NOMO-1 treated with DMSO at 0.1 percent for 48 hours (cell line): ENCODE data around the gene BABAM1.
"Not testable (repeated sequence)": the region's sequence is repeated elsewhere in the genome, so short reads cannot be mapped to it uniquely, and the experiment has no call there.

Experiments
- DNase-seq: peaks from one replicate; lab custom pipeline; 2025; ENCODE audit not compliant: unreplicated experiment; lab: John Stamatoyannopoulos, UW

BABAM1 gene

GRCh38 chr19:17266589-17266974 is 661 bp upstream of the BABAM1 start:
- DNase-seq: peak; percentile 72

GRCh38 chr19:17268754-17269153 is 1.5 kb downstream of the BABAM1 start:
- no peak for DNase-seq

DNA sequence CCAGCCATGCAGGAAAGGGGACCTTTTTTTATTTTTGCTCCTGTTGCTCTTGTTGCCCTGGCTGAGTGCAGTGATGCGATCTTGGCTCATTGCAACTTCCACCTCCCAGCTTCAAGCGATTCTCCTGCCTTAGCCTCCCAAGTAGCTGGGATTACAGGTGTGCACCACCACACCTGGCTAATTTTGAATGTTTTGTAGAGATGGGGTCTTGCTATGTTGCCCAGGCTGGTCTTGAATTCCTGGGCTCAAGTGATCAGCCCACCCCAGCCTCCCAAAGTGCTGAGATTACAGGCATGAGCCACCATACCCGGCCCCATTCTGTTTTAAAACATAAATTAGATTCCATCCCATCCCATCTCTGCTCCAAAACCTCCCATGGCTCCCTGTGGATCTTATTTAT is 7.6 kb downstream of the BABAM1 start:
- DNase-seq: not testable (repeated sequence)

GRCh38 chr19:17275441-17276175 is 8.4 kb downstream of the BABAM1 start:
- DNase-seq: no peak

DNA sequence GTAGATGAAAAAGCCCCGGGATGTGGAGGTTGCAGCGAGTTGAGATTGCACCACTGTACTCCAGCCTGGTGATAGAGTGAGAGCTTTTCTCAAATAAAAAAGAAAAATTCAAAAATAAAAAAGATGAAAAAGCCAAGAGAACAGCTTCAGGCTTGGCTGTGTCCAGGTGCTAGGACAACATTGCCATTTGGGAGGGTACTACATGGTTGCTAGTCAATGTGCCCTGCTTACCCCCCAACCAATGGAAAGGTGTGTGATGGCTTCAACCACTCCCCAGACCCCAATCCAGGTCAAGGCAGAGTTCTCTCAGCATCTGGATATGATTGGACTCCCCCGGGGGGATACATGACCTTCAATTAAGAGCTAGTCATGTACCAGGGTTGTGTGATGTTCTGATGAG is 12.2 kb downstream of the BABAM1 start:
- no peak for DNase-seq

DNA sequence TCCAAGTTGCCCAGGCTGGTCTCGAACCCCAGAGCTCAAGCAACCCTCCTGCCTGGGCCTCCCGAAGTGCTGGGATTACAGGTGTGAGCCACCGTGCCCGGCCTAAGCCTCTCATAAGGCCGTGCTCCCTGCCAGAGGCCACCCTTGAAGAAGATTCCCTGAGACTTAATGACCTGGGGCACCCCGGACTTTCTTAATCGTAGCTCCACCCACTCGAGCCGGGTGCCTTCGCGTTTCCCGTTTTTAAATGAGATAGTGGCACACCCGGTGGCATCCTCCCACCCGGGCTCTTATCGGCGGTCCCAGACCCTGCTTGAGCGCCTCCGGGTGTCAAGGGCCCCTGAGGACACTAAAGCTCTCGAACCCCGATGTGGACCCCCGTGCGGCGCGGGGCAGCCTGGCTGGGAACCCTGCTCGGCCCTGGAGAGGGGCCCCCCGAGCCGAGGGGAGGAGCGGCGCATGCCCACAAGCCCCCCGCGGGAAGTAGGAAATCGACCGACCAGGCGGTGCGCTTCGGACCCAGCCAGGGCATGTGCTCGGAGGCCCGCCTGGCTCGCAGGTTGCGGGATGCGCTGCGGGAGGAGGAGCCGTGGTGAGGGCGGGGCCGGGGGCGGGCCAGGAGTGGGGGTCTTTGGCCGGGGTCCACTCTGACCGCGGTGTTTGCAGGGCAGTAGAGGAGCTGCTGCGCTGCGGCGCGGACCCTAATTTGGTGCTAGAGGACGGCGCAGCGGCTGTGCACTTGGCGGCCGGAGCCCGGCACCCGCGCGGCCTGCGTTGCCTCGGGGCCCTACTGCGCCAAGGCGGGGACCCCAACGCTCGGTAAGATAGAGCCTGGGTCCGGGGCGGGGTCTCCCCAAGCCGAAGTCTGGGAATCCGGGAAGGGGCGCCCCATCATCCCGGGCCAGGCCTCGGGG is 14.4 kb downstream of the BABAM1 start, which contains the start of gene ANKLE1:
ANKLE1 (plus strand) TSS at position 511 of the 914 bp plus-strand sequence; CDS start at position 531, 20 bp downstream.
- peak; percentile 29 for DNase-seq

DNA sequence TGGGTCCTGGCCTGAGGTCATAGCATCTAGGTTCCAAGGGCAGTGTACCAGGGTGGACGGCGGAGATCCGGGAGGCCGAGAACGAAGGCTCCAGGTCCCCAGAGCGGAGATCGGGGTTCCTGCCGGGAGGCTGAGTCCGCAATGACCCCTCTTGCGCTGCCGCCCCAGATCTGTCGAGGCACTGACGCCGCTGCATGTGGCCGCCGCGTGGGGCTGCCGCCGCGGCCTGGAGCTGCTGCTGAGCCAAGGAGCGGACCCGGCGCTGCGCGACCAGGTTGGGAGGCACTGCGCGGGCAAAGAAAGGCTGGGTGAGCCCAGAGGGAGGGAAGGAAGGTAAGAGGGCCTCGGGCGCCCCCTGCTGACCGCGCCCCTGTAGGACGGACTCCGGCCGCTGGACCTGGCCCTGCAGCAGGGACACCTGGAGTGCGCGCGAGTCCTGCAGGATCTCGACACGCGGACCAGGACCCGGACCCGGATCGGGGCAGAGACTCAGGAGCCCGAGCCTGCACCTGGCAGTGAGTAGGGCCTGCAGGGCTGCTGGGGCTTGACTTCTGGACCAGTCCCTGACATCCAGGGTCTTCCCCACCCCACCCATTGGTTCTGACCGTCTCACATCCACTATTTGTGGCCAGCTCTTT is 15.4 kb downstream of the BABAM1 start:
- peak; percentile 87 for DNase-seq

GRCh38 chr19:17283504-17283996 is 16.3 kb downstream of the BABAM1 start:
- DNase-seq: no peak

- no peak for DNase-seq
Measured at GRCh38 chr19:17285415-17286135, 18.3 kb downstream of the BABAM1 start.

- no peak for DNase-seq
Measured at GRCh38 chr19:17286263-17286662, 19.0 kb downstream of the BABAM1 start.

DNA sequence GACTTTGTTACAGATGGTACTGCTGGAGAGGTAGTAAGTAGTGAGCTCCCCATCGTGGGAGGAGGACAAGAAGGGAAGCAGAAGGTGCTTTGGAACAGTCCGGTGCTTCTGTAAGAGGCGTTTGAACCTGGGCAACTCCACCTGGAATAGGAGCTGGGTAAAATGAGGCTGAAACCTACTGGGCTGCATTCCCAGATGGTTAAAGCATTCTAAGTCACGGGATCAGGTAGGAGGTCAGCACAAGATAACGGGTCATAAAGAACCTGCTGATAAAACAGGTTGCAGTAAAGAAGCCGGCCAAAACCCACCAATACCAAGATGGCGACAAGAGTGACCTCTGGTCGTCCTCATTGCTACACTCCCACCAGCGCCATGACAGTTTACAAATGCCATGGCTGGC is 19.5 kb downstream of the BABAM1 start:
- no peak for DNase-seq

DNA sequence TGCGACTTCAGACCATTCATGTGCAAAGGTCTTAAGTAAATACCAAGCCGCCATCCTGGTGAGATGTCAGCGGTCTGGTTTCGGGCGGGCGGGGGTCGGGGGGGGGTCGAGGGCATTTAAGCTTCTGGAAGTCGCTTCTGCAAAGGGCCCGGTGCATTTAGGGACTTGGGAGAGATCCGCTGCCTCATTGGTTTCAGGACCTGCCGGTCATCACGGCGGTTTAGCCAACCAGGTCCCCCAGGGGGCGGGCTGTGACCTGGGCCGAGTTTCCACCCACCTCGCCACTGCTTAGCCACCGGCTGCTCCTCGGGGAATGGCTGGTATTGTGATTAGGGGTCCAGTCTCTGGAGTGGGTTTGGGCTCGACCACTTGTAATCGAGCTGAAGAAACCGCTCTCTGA is 22.2 kb downstream of the BABAM1 start:
- no peak for DNase-seq

DNA sequence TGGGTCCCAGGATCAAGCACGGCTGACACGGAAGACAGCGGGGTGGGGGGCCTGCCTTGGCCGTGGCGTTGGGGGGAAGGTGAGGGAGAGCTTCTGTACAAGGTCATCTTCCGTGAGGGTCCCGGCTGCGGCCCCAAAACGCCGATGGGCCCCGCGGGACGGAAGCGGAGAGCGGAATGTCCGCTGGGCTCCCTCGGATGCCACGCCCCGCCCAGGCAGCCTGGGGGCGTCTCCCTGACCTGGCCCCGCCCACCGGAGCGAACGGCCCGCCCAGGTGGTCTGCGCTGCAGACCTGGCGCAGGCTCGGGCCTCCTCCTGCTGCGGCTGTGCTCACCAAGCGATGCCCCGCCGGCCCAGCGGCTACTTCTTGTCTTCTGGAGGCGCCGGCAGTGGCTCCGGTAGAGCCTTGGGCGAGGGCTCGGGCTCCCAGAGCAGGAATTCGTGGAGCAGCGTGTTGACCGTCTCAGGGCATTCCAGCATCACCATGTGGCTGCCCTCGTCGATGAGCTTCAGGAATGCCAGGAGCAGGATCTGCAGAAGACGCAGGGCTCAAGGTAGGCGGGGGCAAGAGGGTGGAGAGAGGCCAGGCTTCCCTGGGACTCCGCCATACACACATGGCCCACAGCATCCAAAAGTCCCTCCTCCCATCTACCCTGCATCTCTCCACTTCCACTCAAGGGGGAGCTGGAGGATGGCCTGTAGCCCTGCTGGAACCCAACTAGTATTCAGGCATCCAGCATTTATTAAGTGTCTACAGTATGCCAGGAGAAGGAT is 25.2 kb downstream of the BABAM1 start:
- peak; percentile 77 for DNase-seq

DNA sequence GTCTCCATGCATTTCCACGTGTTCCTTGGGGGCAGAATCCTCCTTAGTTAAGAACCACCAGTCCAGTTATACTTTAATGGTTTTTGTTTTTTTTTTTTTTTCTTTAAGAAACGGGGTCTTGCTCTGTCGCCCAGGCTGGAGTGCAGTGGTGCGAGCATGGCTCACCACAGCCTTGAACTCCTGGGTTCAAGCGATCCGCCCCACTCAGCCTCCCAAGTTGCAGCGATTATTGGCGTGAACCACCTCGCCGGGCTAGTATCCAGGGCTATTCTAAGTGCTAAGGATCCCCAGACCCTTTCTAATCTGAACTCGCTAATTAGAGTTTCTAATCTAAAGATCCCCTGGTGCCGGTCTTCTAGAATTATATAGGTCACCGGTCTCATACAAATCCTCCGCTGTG is 26.4 kb downstream of the BABAM1 start:
- no peak for DNase-seq

DNA sequence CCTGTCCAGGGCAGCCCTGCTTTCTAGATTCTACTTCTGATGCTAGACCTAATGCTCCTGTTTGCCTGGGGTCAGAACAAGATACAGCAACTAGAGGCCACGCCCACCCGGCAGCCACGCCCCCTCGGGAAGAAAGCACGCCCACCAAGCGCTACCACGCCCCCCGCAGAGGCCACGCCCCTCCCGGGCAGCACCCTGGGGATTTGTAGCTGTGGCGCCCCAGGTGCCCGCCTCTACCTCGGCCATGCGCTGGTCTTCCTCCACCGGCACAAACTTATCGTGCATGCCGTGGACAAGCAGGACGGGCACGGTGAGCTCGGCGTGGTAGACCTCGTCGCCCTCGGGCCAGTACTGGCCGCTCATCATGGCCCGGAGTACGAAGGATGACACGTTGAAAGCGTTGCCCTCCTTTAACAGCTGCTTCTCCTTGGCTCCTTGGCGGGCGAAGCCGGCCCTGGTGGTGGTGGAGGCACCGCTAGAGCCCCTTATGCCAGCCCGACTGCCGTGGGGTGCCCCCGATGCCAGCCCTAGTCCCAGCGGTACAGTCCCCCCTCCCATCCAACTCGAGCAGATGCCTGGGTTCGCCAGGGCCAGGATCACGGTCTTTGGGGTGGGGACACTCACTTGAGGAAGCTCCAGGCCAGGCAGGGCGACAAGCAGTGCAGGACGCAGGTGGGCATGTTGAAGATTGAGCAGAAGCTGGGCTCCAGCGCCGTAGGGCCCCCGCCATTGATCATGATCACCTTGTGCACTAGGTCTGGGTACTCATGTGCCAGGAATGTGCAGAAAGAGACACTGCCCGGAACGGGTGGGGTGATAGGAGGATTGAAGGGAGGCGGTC is 27.0 kb downstream of the BABAM1 start:
- no peak for DNase-seq

- not testable (repeated sequence) for DNase-seq
Measured at GRCh38 chr19:17295551-17295950, 28.3 kb downstream of the BABAM1 start.

GRCh38 chr19:17296273-17296672 is 29.0 kb downstream of the BABAM1 start:
- DNase-seq: no peak

- DNase-seq: no peak
Measured at GRCh38 chr19:17296976-17297375, 29.7 kb downstream of the BABAM1 start.

DNA sequence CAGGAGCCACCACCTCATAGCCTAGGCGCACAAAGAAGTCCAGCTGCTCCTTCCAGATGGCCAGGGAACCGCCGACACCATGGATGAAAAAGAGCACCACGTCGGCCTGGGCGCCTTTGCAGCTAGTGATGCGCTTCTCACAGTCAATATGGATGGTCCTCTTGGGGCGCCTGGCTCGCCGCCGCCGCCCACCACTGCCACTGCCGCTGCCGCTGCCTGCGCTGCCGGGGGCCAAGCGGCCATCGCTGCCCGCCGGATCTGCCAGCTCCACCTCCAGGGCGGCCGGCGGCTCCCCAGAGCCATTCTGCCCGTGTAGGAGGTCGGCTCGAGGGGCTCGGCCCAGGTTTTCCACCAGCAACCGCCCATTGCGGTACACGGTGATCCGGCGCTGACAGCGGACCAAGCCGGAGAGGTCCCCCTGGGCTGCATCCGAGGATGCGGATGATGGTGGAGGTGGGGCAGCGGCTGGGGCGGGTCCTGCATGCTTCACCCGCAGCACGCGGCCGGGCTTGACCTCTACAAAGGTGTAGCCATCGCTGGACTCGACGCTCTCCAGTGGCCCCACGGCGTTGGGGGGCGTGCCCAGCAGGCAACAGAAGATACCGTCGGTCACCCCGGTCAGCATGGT is 33.9 kb downstream of the BABAM1 start:
- no peak for DNase-seq
